GM19395 (cell line): ENCODE results near the gene SCO2.

Experiments
- ATAC-seq: cut with Tn5 transposase; IDR thresholded peaks from one replicate; pipeline ENCODE4 v1.9.1; 2021; ENCODE audit warnings: mild to moderate bottlenecking, moderate library complexity; ENCODE audit not compliant: unreplicated experiment

Gene SCO2

GRCh38 chr22:50525104-50525857, at the start of gene SCO2:
Gene SCO2, minus strand, starts transcription at chr22:50525598. Its CDS starts 1,187 bp downstream, at chr22:50524411.
- peak; percentile 42 for ATAC-seq

- no peak for ATAC-seq
Observed at GRCh38 chr22:50574383-50574755, 49.0 kb upstream of the SCO2 start.

GRCh38 chr22:50573491-50574382, 48.3 kb upstream of the SCO2 start:
- ATAC-seq: no peak

GRCh38 chr22:50572965-50573364, 47.6 kb upstream of the SCO2 start:
- ATAC-seq: no peak

- ATAC-seq: no peak
Observed at GRCh38 chr22:50571264-50572175, 46.1 kb upstream of the SCO2 start.

- ATAC-seq: no peak
Observed at GRCh38 chr22:50570861-50571260, 45.5 kb upstream of the SCO2 start.

- no peak for ATAC-seq
Observed at GRCh38 chr22:50569896-50570535, 44.6 kb upstream of the SCO2 start.

GRCh38 chr22:50569041-50569459, 43.7 kb upstream of the SCO2 start:
- ATAC-seq: no peak

- ATAC-seq: no peak
Observed at GRCh38 chr22:50568626-50569025, 43.2 kb upstream of the SCO2 start.

- ATAC-seq: no peak
Observed at GRCh38 chr22:50567721-50568252, 42.4 kb upstream of the SCO2 start.

- no peak for ATAC-seq
Observed at GRCh38 chr22:50564289-50564688, 38.9 kb upstream of the SCO2 start.

GRCh38 chr22:50563413-50564160, 38.2 kb upstream of the SCO2 start:
- no peak for ATAC-seq

GRCh38 chr22:50562523-50563412, 37.4 kb upstream of the SCO2 start, which contains the start of gene SYCE3:
Gene SYCE3, minus strand, starts transcription at chr22:50562919. Its CDS starts 6,514 bp downstream, at chr22:50556405.
- ATAC-seq: peak; percentile 97

GRCh38 chr22:50561401-50562358, 36.3 kb upstream of the SCO2 start:
- ATAC-seq: no peak

GRCh38 chr22:50560034-50560433, 34.6 kb upstream of the SCO2 start:
- ATAC-seq: no peak

GRCh38 chr22:50556703-50557102, 31.3 kb upstream of the SCO2 start:
- ATAC-seq: no peak

GRCh38 chr22:50553310-50553709, 27.9 kb upstream of the SCO2 start:
- no peak for ATAC-seq
